Adrenal gland (tissue), 5 donors: ENCODE results near the gene GNG11.

ENCODE experiments used
- CTCF ChIP-seq, 6 experiments: fragments of 450-650 bp in 4 of 6; fragments of 200-600 bp in 2 of 6; sonication (generic) in 1 of 6; IDR thresholded peaks; 1 replicate in 5 of 6; 2 replicates in 1 of 6; pipeline versions ENCODE4 v1.5.1 to v1.8.0; 2016 to 2021; ENCODE audit warnings: antibody characterized with exemption in 6 of 6, mild to moderate bottlenecking in 2 of 6, moderate library complexity in 1 of 6
- POLR2A ChIP-seq, 2 donors: fragments of 450-650 bp; IDR thresholded peaks; one replicate each; pipeline ENCODE4 v1.6.1; 2017; ENCODE audit warnings: antibody characterized with exemption in 2 of 2, mild to moderate bottlenecking in 2 of 2, moderate library complexity in 1 of 2
- donor health status: DM: no; HTN: no; CAD: no.

GRCh38 chr7:93937818-93938217 lies 16.3 kb downstream of the GNG11 start:
- TF ChIP-seq CTCF (IDR thresholded peaks at IDR 0.05) (no peak), POLR2A (IDR thresholded peaks at IDR 0.05) (no peak)
